Karpas-422 (cell line): Measurements from ENCODE around the gene IPO9. TPM values are rescaled to one million over a fixed set of nuclear protein-coding genes. Genes with fewer than 3 reads are reported as not detected.

Source experiments
- DNase-seq: peaks from one replicate; pipeline ENCODE4 v3.0.0-alpha.2; 2015
- H2AFZ ChIP-seq: fragments of 200-600 bp; sonication (generic); 2 replicates; pipeline ENCODE4 v1.6.1; 2014; ENCODE audit warnings: antibody characterized with exemption, low read length, mixed read lengths
- H3K27ac ChIP-seq: fragments of 200-600 bp; sonication (generic); 2 replicates; pipeline ENCODE4 v1.5.1; 2014; ENCODE audit warnings: mild to moderate bottlenecking, low read length, moderate library complexity
- H3K27me3 ChIP-seq: fragments of 200-600 bp; sonication (generic); 2 replicates; pipeline ENCODE4 v1.6.1; 2014; ENCODE audit warnings: low read length, mixed read lengths
- H3K36me3 ChIP-seq: fragments of 200-600 bp; sonication (generic); 2 replicates; pipeline ENCODE4 v1.6.1; 2014; ENCODE audit warnings: low read length, mixed read lengths; ENCODE audit not compliant: insufficient read depth
- H3K4me1 ChIP-seq: fragments of 200-600 bp; sonication (generic); 2 replicates; pipeline ENCODE4 v1.6.1; 2014; ENCODE audit warnings: mild to moderate bottlenecking, low read length, mixed read lengths
- H3K4me2 ChIP-seq: fragments of 200-600 bp; sonication (generic); 2 replicates; pipeline ENCODE4 v1.6.1; 2014; ENCODE audit warnings: low read length, low read depth, mild to moderate bottlenecking; ENCODE audit not compliant: poor library complexity, severe bottlenecking
- H3K4me3 ChIP-seq: fragments of 200-600 bp; sonication (generic); 2 replicates; pipeline ENCODE4 v1.5.1; 2014; ENCODE audit warnings: mild to moderate bottlenecking, antibody characterized with exemption, low read length, mixed read lengths
- H3K79me2 ChIP-seq: fragments of 200-600 bp; sonication (generic); 2 replicates; pipeline ENCODE4 v1.6.1; 2014; ENCODE audit warnings: mild to moderate bottlenecking, low read length, mixed read lengths
- H3K9ac ChIP-seq: fragments of 200-600 bp; sonication (generic); 2 replicates; pipeline ENCODE4 v1.6.0; 2014; ENCODE audit warnings: low read length
- H3K9me2 ChIP-seq: fragments of 200-600 bp; sonication (generic), shearing (Covaris generic); replicated peaks from 2 replicates; pipeline ENCODE4 v1.6.0; 2014; ENCODE audit warnings: mild to moderate bottlenecking, low read length, moderate library complexity; ENCODE audit not compliant: insufficient read depth
- H3K9me3 ChIP-seq: fragments of 300-700, 200-600 bp; sonication (generic); 2 replicates; pipeline ENCODE4 v1.6.1; 2014; ENCODE audit warnings: low read length, mixed read lengths
- H4K20me1 ChIP-seq: fragments of 200-600 bp; sonication (generic); 2 replicates; pipeline ENCODE4 v1.6.1; 2014; ENCODE audit warnings: mild to moderate bottlenecking, antibody characterized with exemption, low read length, low read depth; ENCODE audit not compliant: insufficient read depth
- total RNA-seq: library from RNA; depleted of rRNA; stranded (reverse); fragments of >200 nt; shearing (Covaris generic); gene quantifications from 2 replicates; pipeline ENCODE4 v1.2.3, GENCODE V29; 2014; ENCODE audit warnings: low replicate concordance

Gene IPO9
- total RNA-seq, 1 experiment from 2014 or later = 22.7 TPM

GRCh38 chr1:201883266-201883665 lies 54.3 kb downstream of the IPO9 start:
- no peak overlapping the region for H3K4me2 ChIP-seq
- H3K9me2 ChIP-seq = no peaks in the 10 kb centered on the region
- H3K27me3 ChIP-seq = no peaks in the 10 kb centered on the region
- H3K36me3 ChIP-seq = peaks cover 12% of the 10 kb centered on the region
- H3K9me3 ChIP-seq = no peaks in the 10 kb centered on the region
- no peak overlapping the region for H3K9ac ChIP-seq
- no peak for DNase-seq
- H4K20me1 ChIP-seq = 0 out of 2 replicates have a peak, but pooled peaks cover 3% of the 10 kb centered on the region
- H3K79me2 ChIP-seq = no peaks in the 10 kb centered on the region
- H3K27ac ChIP-seq = no peak overlapping the region
- no peak overlapping the region for H2AFZ ChIP-seq
- 0 out of 2 replicates have a peak, but pooled peaks cover 7% of the 10 kb centered on the region for H3K4me1 ChIP-seq
- H3K4me3 ChIP-seq = no peak overlapping the region

GRCh38 chr1:201883786-201884185 lies 54.8 kb downstream of the IPO9 start:
- Histone ChIP-seq H3K4me2 (no peak overlapping the region), H3K4me1 (0 out of 2 replicates have a peak, but pooled peaks cover 7% of the 10 kb centered on the region), H3K9me3 (no peaks in the 10 kb centered on the region), H3K9ac (no peak overlapping the region), H3K36me3 (peaks cover 6% of the 10 kb centered on the region; the same call in 1 of the 2 replicates), H3K4me3 (no peak overlapping the region), H4K20me1 (0 out of 2 replicates have a peak, but pooled peaks cover 3% of the 10 kb centered on the region), H2AFZ (no peak overlapping the region), H3K27me3 (no peaks in the 10 kb centered on the region), H3K9me2 (no peaks in the 10 kb centered on the region), H3K27ac (no peak overlapping the region), H3K79me2 (no peaks in the 10 kb centered on the region)
- DNase-seq = peak; percentile 62

GRCh38 chr1:201884425-201884824 lies 55.5 kb downstream of the IPO9 start:
- 0 out of 2 replicates have a peak, but pooled peaks cover 7% of the 10 kb centered on the region for H3K4me1 ChIP-seq
- no peaks in the 10 kb centered on the region for H3K9me2 ChIP-seq
- H3K27ac ChIP-seq = no peak overlapping the region
- H3K36me3 ChIP-seq = peaks cover under 1% of the 10 kb centered on the region; the same call in 1 of the 2 replicates
- no peak overlapping the region for H2AFZ ChIP-seq
- no peaks in the 10 kb centered on the region for H3K79me2 ChIP-seq
- no peak overlapping the region for H3K4me3 ChIP-seq
- H3K9me3 ChIP-seq = no peaks in the 10 kb centered on the region
- H4K20me1 ChIP-seq = 0 out of 2 replicates have a peak, but pooled peaks cover 3% of the 10 kb centered on the region
- DNase-seq = no peak
- H3K9ac ChIP-seq = no peak overlapping the region
- no peak overlapping the region for H3K4me2 ChIP-seq
- no peaks in the 10 kb centered on the region for H3K27me3 ChIP-seq

GRCh38 chr1:201885531-201886075 lies 56.6 kb downstream of the IPO9 start:
- Histone ChIP-seq H3K27ac (no peak overlapping the region), H3K4me3 (no peak overlapping the region), H3K36me3 (no peaks in the 10 kb centered on the region), H3K9me3 (no peaks in the 10 kb centered on the region), H3K79me2 (no peaks in the 10 kb centered on the region), H3K27me3 (no peaks in the 10 kb centered on the region), H3K4me1 (0 out of 2 replicates have a peak, but pooled peaks cover 7% of the 10 kb centered on the region), H3K4me2 (no peak overlapping the region), H3K9ac (no peak overlapping the region), H4K20me1 (0 out of 2 replicates have a peak, but pooled peaks cover 3% of the 10 kb centered on the region), H3K9me2 (no peaks in the 10 kb centered on the region), H2AFZ (no peak overlapping the region)
- DNase-seq = no peak

- 0 out of 2 replicates have a peak, but pooled peaks cover 3% of the 10 kb centered on the region for H4K20me1 ChIP-seq
- H3K4me1 ChIP-seq = 0 out of 2 replicates have a peak, but pooled peaks cover 7% of the 10 kb centered on the region
- no peak for DNase-seq
- no peaks in the 10 kb centered on the region for H3K9me3 ChIP-seq
- H3K9ac ChIP-seq = no peak overlapping the region
- no peak overlapping the region for H2AFZ ChIP-seq
- H3K36me3 ChIP-seq = no peaks in the 10 kb centered on the region
- H3K9me2 ChIP-seq = no peaks in the 10 kb centered on the region
- H3K4me2 ChIP-seq = no peak overlapping the region
- no peak overlapping the region for H3K4me3 ChIP-seq
- H3K27ac ChIP-seq = no peak overlapping the region
- no peaks in the 10 kb centered on the region for H3K79me2 ChIP-seq
- H3K27me3 ChIP-seq = no peaks in the 10 kb centered on the region
These were observed 57.3 kb downstream of the IPO9 start for GRCh38 chr1:201886103-201886885.

GRCh38 chr1:201887116-201887866 lies 58.3 kb downstream of the IPO9 start:
- Histone ChIP-seq H3K36me3 (no peaks in the 10 kb centered on the region), H3K4me1 (0 out of 2 replicates have a peak, but pooled peaks cover 7% of the 10 kb centered on the region), H3K4me3 (no peak overlapping the region), H3K27ac (no peak overlapping the region), H3K9me2 (no peaks in the 10 kb centered on the region), H3K79me2 (no peaks in the 10 kb centered on the region), H3K9me3 (no peaks in the 10 kb centered on the region), H3K4me2 (no peak overlapping the region), H4K20me1 (no peaks in the 10 kb centered on the region), H3K9ac (no peak overlapping the region), H3K27me3 (no peaks in the 10 kb centered on the region), H2AFZ (no peak overlapping the region)
- no peak for DNase-seq

- Histone ChIP-seq H3K79me2 (no peaks in the 10 kb centered on the region), H3K27me3 (no peaks in the 10 kb centered on the region), H3K9me3 (no peaks in the 10 kb centered on the region), H3K27ac (no peak within 1 kb of the TSS), H3K9me2 (no peaks in the 10 kb centered on the region), H3K4me3 (no peak within 1 kb of the TSS), H3K9ac (no peak within 1 kb of the TSS), H4K20me1 (no peaks in the 10 kb centered on the region), H2AFZ (no peak within 1 kb of the TSS), H3K4me1 (0 out of 2 replicates have a peak, but pooled peaks cover 3% of the 10 kb centered on the region), H3K36me3 (no peaks in the 10 kb centered on the region), H3K4me2 (no peak within 1 kb of the TSS)
- DNase-seq = no peak
These were observed 59.5 kb downstream of the IPO9 start, which contains the start of gene SHISA4 for GRCh38 chr1:201888282-201889089. TSS of gene SHISA4 (plus strand) at chr1:201888898. CDS start at chr1:201888995, 97 bp downstream.
